ENCODE results near the gene ADCY2.

DNA sequence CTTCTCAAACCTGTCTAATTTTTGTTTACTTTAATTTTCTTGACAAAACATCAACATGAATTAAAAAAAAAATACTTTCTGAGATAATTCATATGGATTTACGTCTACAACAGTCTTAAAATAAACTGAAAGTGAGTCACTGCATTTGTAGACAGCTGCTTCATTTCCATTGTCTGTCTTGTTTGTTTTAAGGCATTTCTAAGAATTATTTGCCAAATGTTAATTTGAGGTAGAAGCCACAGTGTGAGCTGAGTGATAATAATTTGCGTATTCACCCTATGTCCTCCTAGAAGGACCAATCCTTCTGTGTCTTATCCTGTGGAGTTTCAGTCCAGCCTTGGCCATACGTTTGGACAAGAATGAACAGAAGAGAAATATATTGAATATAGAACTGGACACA lies 280.5 kb downstream of the ADCY2 start:
- TF ChIP-seq, protein P1, sequence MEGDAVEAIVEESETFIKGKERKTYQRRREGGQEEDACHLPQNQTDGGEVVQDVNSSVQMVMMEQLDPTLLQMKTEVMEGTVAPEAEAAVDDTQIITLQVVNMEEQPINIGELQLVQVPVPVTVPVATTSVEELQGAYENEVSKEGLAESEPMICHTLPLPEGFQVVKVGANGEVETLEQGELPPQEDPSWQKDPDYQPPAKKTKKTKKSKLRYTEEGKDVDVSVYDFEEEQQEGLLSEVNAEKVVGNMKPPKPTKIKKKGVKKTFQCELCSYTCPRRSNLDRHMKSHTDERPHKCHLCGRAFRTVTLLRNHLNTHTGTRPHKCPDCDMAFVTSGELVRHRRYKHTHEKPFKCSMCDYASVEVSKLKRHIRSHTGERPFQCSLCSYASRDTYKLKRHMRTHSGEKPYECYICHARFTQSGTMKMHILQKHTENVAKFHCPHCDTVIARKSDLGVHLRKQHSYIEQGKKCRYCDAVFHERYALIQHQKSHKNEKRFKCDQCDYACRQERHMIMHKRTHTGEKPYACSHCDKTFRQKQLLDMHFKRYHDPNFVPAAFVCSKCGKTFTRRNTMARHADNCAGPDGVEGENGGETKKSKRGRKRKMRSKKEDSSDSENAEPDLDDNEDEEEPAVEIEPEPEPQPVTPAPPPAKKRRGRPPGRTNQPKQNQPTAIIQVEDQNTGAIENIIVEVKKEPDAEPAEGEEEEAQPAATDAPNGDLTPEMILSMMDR (optimal IDR thresholded peaks at IDR 0.05 in 1 of 3, IDR thresholded peaks at IDR 0.05 in 1 of 3, conservative IDR thresholded peaks at IDR 0.05 in 1 of 3; ENCODE audit: extremely low read depth in 1 of 3, insufficient read depth in 2 of 3, low read length in 3 of 3): no peak
- no peak for TF ChIP-seq EZH2 (IDR thresholded peaks at IDR 0.05; ENCODE audit: low read length)

Measured in keratinocyte (primary cell).